NCI-H2227 treated with DMSO at 0.1 percent for 48 hours (cell line): ENCODE results near the gene PHIP.
"Not testable (repeated sequence)": the region's sequence is repeated elsewhere in the genome, so short reads cannot be mapped to it uniquely, and the experiment has no call there.

Experiments used
- DNase-seq: peaks from one replicate; lab custom pipeline; 2025; lab: John Stamatoyannopoulos, UW

PHIP gene

DNA sequence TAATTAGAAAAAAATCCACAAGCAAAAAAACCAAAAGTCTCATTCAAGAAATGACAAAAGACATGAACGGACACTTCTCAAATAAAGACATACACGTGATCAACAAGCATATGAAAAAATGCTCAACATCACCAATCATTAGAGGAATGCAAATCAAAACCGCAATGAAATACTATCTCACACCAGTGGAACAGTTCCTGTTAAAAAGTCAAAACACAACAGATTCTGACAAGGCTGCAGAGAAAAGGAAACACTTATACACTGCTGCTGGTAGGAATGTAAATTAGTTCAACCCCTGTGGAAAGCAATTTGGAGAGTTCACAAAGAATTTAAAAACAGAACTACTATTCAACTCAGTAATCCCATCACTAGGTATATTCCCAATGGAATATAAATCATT, 152.7 kb downstream of the PHIP start:
- no peak for DNase-seq

DNA sequence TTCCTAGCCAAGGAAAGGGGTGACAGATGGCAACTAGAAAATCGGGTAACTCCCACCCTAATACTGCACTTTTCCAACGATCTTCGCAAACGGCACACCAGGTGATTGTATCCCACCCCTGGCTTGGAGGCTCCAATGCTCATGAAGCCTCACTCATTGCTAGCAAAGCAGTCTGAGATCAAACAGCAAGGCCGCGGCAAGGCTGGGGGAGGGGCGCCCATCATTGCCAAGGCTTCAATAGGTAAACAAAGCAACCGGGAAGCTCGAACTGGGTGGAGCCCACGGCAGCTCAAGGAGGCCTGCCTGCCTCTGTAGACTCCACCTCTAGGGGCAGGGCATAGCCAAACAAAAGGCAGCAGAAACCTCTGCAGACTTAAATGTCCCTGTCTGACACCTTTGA, 156.9 kb downstream of the PHIP start:
- not testable (repeated sequence) for DNase-seq

DNA sequence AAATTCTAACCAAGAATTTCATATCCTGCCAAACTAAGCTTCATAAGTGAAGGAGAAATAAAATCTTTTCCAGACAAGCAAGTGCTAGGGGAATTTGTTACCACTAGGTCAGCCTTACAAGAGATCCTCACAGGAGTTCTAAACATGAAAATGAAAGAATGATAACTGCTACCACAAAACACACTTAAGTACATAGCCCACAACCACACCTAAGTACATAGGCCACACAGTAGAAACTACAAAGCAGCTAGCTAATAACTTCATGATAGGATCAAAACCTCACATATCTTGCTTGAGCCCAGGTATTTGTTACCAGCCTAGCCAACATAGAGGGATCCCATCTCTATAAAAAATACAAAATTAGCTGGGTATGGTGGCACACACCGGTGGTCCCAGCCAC, 160.3 kb downstream of the PHIP start:
- no peak for DNase-seq

DNA sequence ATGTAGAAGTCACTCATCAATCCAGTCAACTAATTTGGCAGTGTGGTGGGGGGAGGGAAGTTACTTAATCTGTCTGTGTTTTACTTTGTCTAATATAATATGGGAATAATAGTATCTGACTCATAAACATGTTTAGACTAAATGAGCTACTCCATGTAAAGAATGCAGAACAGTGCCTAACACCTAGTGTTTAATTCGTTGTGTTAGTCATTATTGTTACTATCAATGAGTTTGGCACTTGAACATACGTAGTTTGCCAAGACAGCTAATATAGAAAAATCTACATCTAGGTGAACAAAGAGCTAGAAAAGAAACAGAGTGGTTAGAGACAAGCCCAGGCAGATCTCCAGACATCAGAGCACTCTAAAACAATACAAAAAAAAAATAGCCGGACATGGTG, 161.6 kb downstream of the PHIP start:
- no peak for DNase-seq

DNA sequence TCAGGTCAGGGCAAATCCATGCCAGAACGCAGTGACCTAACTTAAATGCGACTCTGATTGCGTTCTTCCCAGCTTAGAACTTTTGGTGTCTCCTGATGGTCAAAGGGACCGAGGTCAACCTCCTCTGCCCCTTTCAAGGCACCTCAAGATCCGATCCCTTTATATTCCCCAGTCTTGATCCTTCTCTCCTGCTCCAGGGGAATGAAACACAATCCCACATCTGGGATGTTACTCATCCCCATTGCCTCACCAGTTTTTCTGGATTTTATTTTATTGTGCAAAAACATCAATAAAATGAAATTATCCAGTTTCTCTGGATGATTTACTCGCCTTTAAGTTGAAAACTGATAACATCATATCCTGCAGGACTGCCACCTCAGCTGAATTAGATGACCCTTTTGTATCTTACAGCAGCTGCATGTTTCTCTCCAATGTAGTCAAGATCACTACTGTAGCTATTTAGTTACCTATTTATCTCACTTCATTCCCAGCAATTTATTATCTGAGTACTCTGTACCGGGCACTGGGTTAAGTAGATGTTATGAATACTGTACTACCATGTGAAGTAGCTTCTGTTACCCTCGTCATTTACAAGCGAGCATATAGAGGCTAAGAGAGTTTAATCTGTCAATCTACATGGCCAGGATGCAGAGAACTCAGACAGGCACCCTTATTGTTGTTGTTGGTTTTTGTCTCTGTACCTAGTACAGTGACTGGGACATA, 166.7 kb downstream of the PHIP start:
- DNase-seq: no peak

DNA sequence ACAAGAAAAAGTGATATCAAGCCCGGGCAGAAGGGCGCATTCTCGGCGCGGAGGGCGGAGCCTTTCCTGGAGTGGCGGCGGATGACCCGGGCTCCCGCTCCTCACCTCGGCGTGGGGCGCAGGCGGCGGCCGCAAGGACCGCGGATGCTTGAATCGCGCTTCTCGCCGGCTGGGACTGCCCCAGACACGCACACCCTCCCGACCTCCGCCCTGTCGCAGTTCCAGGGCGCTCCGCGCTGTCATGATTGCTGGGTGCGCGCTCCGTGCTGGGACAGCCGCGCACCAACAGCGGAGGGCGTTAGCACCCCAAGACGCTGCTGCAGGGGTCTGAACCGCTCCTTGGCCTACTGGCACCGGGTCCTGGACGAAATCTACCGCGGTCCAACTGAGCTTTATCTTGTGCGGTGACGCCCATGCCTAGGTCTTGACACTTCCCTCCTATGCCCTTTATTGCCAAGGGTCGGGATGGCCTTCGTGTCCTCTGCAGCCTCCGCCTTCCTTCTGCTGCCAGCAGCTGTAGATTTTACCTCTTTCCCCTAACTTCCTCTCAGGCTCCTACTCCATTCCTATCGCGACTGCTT, 167.4 kb downstream of the PHIP start:
- DNase-seq: no peak

DNA sequence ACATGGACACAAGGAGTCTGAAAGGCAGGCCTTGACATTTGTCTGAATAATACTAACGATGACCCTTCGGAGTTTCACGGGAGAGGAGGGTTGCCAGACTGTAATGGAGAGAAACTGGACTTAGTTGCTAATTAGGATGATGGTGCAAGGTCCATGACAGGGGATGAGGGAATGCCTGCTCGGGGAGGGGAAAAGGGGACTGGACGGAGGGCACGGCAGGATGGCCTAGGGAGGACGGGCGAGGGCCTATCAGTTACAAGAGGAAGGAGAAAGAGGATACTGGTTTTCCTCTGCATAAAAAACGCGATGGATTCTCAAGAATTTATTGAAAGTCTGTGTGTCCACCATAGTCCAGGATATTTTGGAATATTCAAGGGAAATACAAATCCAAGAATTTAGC, 168.0 kb downstream of the PHIP start:
- no peak for DNase-seq

DNA sequence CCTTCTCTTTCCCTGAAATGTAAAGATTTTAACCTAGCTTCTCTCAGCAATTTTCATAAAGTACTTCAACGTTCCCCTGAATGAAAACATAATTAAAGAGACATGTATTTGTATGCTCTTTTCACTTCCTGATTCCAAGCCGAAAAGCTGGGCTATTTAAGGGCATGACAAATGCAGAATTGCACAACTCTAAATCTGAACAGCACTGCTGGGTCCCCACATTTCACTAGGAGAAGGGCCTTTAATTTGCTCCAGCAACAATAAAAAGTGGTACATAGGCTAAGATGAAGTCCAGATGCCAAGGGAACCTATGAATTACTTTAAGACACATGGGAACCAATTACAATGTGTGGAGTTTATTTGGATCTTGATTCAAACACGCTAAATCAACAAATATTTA, 168.7 kb downstream of the PHIP start:
- no peak for DNase-seq

DNA sequence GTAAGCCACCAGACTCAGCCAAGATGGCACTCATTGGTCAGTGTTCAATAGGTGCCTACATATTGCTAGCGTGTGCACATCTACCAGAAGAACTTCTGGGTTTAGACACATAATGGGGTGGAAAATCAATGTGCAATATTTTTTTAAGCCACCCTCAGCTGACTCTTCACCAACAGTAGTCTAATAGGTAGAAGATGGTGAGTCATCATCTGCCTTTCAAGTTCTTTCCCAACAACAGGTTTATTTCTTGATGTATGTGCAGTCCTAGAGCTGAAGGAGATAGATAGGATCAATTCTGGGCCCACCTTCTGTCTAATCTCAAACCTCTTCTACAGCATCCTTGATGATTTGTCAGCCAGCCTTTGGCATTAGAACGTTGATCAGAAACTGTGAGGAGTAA, 169.4 kb downstream of the PHIP start:
- no peak for DNase-seq

DNA sequence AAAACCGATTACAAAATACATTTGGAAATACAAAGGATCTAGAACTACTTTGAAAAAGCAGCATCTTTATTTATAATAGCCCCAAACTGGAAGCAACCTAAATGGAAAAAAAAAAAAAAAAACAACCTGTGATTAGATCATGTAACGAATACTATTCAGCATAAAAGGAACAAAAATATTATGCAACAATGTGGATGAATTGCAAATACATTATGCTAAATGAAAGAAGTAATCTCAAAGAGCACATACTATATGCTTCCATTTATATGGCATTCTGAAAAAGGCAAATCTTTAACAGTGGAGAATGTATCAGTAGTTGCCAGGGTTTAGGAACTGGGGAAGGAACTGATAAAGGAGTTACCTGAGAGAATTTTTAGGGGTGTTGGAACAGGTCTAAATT, 181.8 kb downstream of the PHIP start:
- DNase-seq: no peak

DNA sequence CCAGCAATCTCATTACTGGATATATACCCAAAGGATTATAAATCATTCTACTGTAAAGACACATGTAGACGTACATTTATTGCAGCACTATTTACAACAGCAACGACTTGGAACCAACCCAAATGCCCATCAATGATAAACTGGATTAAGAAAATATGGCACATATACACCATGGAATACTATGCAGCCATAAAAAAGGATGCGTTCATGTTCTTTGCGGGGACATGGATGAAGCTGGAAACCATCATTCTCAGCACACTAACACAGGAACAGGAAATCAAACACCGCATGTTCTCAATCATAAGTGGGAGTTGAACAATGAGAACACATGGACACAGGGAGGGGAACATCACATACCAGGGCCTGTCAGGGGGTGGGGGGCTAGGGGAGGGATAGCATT, 188.2 kb downstream of the PHIP start:
- not testable (repeated sequence) for DNase-seq
